ENCODE data around the gene EID3. TPM values are rescaled to one million over a fixed set of nuclear protein-coding genes. Genes with fewer than 3 reads are reported as not detected.

The EID3 gene
- total RNA-seq, 1 donor from 2014 or later = 6.2 TPM

DNA sequence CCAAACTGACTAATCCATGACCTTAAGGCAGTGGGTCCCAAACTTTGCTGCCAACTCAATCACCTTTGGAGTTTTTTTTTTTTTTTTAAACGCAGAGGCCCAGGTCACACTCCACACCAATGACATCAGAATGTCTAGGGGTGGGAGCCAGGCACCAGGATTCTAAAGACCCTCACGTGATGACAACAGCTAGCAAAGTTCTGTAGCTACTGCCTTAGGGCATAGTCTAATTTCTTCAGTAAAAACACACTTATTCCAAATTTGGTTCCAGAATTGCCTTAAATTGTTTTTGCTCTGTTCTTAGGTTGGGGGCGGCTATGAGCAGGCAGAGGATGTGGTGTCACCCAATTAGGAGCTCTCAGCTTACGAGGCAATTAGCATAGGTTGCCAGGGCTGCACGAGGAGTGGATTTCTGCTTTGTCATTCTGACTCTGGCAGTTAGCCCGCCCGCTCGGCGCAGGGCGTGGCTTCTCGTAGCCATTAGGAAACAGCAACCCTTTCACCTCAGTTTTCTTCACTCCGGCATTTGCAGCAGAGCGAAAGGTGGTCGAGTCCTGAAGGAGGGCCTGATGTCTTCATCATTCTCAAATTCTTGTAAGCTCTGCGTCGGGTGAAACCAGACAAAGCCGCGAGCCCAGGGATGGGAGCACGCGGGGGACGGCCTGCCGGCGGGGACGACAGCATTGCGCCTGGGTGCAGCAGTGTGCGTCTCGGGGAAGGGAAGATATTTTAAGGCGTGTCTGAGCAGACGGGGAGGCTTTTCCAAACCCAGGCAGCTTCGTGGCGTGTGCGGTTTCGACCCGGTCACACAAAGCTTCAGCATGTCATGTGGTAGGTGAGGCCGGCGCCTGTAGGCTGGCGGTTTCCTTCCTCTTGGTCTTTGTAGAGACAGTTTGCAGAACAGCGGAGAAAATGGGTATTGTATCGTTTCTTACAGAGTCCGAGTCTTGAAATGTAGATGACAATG lies 16.7 kb upstream of the EID3 start:
- Mint-ChIP-seq H3K4me1 (peaks cover 40% of the 10 kb centered on the region), H3K36me3 (ENCODE audit: low read depth) (peaks cover 17% of the 10 kb centered on the region), H3K4me3 (peak overlapping the region; percentile 100), H3K27me3 (peaks cover 2% of the 10 kb centered on the region), H3K27ac (peak overlapping the region; percentile 99), H3K9me3 (no peaks in the 10 kb centered on the region)
- ChIA-PET POLR2A (interaction anchor here (0.5 to 4.4 kb wide), 18 partner anchors 9 to 983 kb away, joined by 3 to 51 read pairs (median 5); partner anchors contain the start of genes EID3, HSP90B1, NFYB and SLC41A2), CTCF (interaction anchor here (0.9 to 4.2 kb wide), 4 partner anchors 11 to 71 kb away, joined by 3 to 17 read pairs (median 4); partner anchors contain the start of gene TXNRD1)
- ATAC-seq (ENCODE audit: low read depth) (peak; percentile 86), DNase-seq (peak; percentile 76)
- intact Hi-C loops (cut with micrococcal nuclease) = loop anchor here (1.0 to 10.0 kb wide), 12 partner anchors 10 to 1048 kb away; partner anchors contain the start of genes APPL2, C12orf75, CHST11 and NFYB
- TF ChIP-seq, protein P1, sequence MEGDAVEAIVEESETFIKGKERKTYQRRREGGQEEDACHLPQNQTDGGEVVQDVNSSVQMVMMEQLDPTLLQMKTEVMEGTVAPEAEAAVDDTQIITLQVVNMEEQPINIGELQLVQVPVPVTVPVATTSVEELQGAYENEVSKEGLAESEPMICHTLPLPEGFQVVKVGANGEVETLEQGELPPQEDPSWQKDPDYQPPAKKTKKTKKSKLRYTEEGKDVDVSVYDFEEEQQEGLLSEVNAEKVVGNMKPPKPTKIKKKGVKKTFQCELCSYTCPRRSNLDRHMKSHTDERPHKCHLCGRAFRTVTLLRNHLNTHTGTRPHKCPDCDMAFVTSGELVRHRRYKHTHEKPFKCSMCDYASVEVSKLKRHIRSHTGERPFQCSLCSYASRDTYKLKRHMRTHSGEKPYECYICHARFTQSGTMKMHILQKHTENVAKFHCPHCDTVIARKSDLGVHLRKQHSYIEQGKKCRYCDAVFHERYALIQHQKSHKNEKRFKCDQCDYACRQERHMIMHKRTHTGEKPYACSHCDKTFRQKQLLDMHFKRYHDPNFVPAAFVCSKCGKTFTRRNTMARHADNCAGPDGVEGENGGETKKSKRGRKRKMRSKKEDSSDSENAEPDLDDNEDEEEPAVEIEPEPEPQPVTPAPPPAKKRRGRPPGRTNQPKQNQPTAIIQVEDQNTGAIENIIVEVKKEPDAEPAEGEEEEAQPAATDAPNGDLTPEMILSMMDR (IDR thresholded peaks at IDR 0.05) = no peak

DNA sequence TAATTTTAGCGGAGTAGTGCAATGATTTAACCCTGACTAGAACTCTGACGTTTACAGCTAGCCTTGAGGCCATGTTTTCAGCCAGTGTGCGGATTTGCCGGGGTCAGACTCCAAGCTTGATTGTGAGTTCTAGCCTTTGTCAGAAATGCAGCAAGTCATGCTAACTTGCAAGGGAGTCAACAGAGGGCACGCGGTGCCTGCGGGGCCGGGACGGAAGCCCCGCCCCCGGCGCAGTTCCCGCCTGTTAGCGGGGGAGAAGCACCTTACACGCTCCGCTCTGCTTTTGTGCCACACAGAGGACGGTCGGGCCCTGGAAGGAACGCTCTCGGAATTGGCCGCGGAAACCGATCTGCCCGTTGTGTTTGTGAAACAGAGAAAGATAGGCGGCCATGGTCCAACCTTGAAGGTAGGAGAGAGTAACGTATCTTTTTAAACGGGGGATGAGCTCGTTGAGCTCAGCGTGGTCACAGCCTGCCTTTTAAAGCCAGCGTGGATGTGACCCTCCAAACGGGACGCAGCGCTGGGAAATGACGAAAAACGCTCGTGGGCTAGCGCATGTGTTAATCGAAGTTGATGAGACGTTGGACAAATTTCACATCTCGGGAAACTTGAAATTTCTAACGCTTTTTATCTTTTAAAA lies 14.8 kb upstream of the EID3 start:
- Mint-ChIP-seq H3K36me3 (ENCODE audit: low read depth) (peaks cover 35% of the 10 kb centered on the region), H3K27ac (peak overlapping the region; percentile 99), H3K4me3 (peak overlapping the region; percentile 100), H3K9me3 (no peaks in the 10 kb centered on the region), H3K27me3 (no peaks in the 10 kb centered on the region), H3K4me1 (peaks cover 42% of the 10 kb centered on the region)
- intact Hi-C loops (cut with micrococcal nuclease) = loop anchor here (1.0 to 10.0 kb wide), 6 partner anchors 15 to 1046 kb away; partner anchors contain the start of genes APPL2, C12orf75, CHST11 and EID3
- ATAC-seq (ENCODE audit: low read depth) = peak; percentile 65
- CTCF ChIA-PET = interaction anchor here (0.7 to 4.2 kb wide), 3 partner anchors 11 to 87 kb away, joined by 3 to 17 read pairs (median 3); partner anchors contain the start of gene TXNRD1
- TF ChIP-seq, protein P1 (IDR thresholded peaks at IDR 0.05) = no peak
- POLR2A ChIA-PET = interaction anchor here (0.7 to 4.4 kb wide), 9 partner anchors 9 to 820 kb away, joined by 3 to 51 read pairs (median 16); partner anchors contain the start of genes EID3, HSP90B1, NFYB and TXNRD1
- DNase-seq = peak; percentile 74

DNA sequence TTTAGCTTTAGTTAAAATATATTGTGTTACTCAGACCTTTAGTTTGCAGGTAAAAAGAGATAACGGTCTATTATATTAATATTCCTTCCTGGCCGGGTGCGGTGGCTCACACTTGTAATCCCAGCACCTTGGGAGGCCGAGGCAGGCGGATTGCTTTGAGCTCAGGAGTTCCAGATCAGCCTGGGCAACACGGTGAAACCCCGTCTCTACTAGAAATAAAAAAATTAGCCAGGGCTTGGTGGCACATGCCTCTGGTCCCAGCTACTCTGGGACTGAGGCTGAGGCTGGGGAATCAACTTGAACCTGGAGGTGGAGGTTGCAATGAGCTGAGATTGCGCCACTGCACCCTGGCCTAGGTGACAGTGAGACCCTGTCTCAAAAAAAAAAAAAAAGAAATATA lies 13.2 kb upstream of the EID3 start:
- intact Hi-C loops (cut with micrococcal nuclease) = no loop called here
- ChIA-PET POLR2A (interaction anchor here (0.6 kb wide), 1 partner anchor 45 kb away, joined by 3 read pairs; no protein-coding TSS in a partner anchor), CTCF (interaction anchor here (0.7 kb wide), 1 partner anchor 763 kb away, joined by 3 read pairs; no protein-coding TSS in a partner anchor)
- Mint-ChIP-seq H3K4me3 (no peak overlapping the region), H3K27me3 (no peaks in the 10 kb centered on the region), H3K9me3 (no peaks in the 10 kb centered on the region), H3K27ac (no peak overlapping the region), H3K4me1 (peaks cover 45% of the 10 kb centered on the region), H3K36me3 (ENCODE audit: low read depth) (peaks cover 48% of the 10 kb centered on the region)
- TF ChIP-seq, protein P1 (IDR thresholded peaks at IDR 0.05) = no peak
- DNase-seq = no peak
- ATAC-seq (ENCODE audit: low read depth) = no peak

DNA sequence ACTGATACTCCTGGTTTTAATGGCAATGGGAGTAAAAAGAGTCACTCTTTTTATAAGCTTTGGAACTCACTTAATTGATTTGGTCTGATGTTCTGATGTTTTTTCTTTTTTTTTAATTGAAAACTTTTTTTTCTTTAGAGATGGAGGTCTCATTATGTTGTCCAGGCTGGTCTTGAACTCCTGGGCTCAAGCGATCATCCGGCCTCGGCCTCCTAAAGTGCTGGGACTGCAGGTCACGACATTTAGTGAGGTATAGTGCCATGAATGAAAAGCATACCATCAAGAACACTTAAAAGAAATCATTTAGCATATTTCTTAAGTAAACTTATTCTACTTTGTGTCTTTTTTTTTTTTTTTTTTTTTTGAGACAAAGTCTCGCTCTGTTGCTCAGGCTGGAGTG lies 12.7 kb upstream of the EID3 start:
- no peaks in the 10 kb centered on the region for H3K27me3 Mint-ChIP-seq
- no peak for ATAC-seq (ENCODE audit: low read depth)
- TF ChIP-seq, protein P1 (IDR thresholded peaks at IDR 0.05) = no peak
- DNase-seq = no peak
- ChIA-PET POLR2A (interaction anchor here (0.6 to 0.7 kb wide), 2 partner anchors 13 to 44 kb away, joined by 3 to 4 read pairs; partner anchors contain the start of gene EID3), CTCF (interaction anchor here (0.7 kb wide), 1 partner anchor 762 kb away, joined by 3 read pairs; no protein-coding TSS in a partner anchor)
- H3K27ac Mint-ChIP-seq = no peak overlapping the region
- intact Hi-C loops (cut with micrococcal nuclease) = no loop called here
- H3K4me3 Mint-ChIP-seq = no peak overlapping the region
- peaks cover 43% of the 10 kb centered on the region for H3K4me1 Mint-ChIP-seq
- no peaks in the 10 kb centered on the region for H3K9me3 Mint-ChIP-seq
- peaks cover 54% of the 10 kb centered on the region for H3K36me3 Mint-ChIP-seq (ENCODE audit: low read depth)

All from activated B cell treated with CpG ODN at 0.5 μM for 24 hours (primary cell).